ENCODE measurements around the gene ARSG. TPM values are rescaled to one million over a fixed set of nuclear protein-coding genes. Genes with fewer than 3 reads are reported as not detected.

ARSG gene
- total RNA-seq, 1 donor: 7.6 TPM

GRCh38 chr17:68320943-68321555 is 29.8 kb downstream of the ARSG start:
- peaks cover 9% of the 10 kb centered on the region for H3K4me1 ChIP-seq (ENCODE audit: insufficient read depth, low read length)
- H3K36me3 ChIP-seq (ENCODE audit: insufficient read depth, low read length): no peaks in the 10 kb centered on the region
- no peak overlapping the region for H3K27ac ChIP-seq (ENCODE audit: low read depth, low read length)
- peak; percentile 39 for DNase-seq (ENCODE audit: insufficient read length, low spot score, missing footprints)
- H2AFZ ChIP-seq (ENCODE audit: low read length): no peak overlapping the region
- H3K27me3 ChIP-seq (ENCODE audit: insufficient read depth, low read length): no peaks in the 10 kb centered on the region
- H3K79me2 ChIP-seq (ENCODE audit: insufficient read depth, low read length): no peaks in the 10 kb centered on the region
- H3K9me3 ChIP-seq (ENCODE audit: low read depth, low read length): no peaks in the 10 kb centered on the region
- no peak overlapping the region for H3K4me2 ChIP-seq (ENCODE audit: insufficient read depth, low read length)
- TF ChIP-seq, protein P1, sequence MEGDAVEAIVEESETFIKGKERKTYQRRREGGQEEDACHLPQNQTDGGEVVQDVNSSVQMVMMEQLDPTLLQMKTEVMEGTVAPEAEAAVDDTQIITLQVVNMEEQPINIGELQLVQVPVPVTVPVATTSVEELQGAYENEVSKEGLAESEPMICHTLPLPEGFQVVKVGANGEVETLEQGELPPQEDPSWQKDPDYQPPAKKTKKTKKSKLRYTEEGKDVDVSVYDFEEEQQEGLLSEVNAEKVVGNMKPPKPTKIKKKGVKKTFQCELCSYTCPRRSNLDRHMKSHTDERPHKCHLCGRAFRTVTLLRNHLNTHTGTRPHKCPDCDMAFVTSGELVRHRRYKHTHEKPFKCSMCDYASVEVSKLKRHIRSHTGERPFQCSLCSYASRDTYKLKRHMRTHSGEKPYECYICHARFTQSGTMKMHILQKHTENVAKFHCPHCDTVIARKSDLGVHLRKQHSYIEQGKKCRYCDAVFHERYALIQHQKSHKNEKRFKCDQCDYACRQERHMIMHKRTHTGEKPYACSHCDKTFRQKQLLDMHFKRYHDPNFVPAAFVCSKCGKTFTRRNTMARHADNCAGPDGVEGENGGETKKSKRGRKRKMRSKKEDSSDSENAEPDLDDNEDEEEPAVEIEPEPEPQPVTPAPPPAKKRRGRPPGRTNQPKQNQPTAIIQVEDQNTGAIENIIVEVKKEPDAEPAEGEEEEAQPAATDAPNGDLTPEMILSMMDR (IDR thresholded peaks at IDR 0.05; ENCODE audit: extremely low read depth, low read depth, low read length): no peak
- H3K4me3 ChIP-seq (ENCODE audit: insufficient read depth, low read length): no peak overlapping the region
- H4K20me1 ChIP-seq (ENCODE audit: insufficient read depth, low read length): no peaks in the 10 kb centered on the region

DNA sequence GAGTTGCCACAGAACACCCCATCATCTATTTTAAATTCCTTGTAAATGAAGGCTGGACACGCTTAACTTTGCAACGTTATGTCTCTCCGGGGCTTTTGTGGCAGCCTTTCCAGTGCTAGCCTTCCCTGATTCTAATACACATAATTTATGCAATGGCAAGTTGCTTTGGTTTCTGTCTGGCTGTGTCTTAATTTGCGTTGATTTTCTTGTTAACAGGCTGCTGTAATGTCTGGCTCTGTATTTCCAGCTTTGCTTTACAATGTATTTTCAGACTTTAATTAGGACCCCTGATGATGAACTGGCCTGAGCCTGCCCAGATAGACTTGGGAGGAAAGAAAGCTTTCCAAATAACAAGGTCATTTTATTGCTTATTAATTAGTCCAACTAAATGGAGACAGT is 30.3 kb downstream of the ARSG start:
- Histone ChIP-seq H3K27me3 (ENCODE audit: insufficient read depth, low read length) (no peaks in the 10 kb centered on the region), H3K4me1 (ENCODE audit: insufficient read depth, low read length) (peaks cover 9% of the 10 kb centered on the region), H3K36me3 (ENCODE audit: insufficient read depth, low read length) (no peaks in the 10 kb centered on the region), H2AFZ (ENCODE audit: low read length) (no peak overlapping the region), H3K79me2 (ENCODE audit: insufficient read depth, low read length) (no peaks in the 10 kb centered on the region), H3K4me2 (ENCODE audit: insufficient read depth, low read length) (no peak overlapping the region), H4K20me1 (ENCODE audit: insufficient read depth, low read length) (no peaks in the 10 kb centered on the region), H3K9me3 (ENCODE audit: low read depth, low read length) (no peaks in the 10 kb centered on the region), H3K4me3 (ENCODE audit: insufficient read depth, low read length) (no peak overlapping the region), H3K27ac (ENCODE audit: low read depth, low read length) (no peak overlapping the region)
- DNase-seq (ENCODE audit: insufficient read length, low spot score, missing footprints): no peak
- TF ChIP-seq, protein P1 (IDR thresholded peaks at IDR 0.05; ENCODE audit: extremely low read depth, low read depth, low read length): no peak

GRCh38 chr17:68322630-68323029 is 31.3 kb downstream of the ARSG start:
- H3K4me2 ChIP-seq (ENCODE audit: insufficient read depth, low read length): no peak overlapping the region
- no peaks in the 10 kb centered on the region for H3K9me3 ChIP-seq (ENCODE audit: low read depth, low read length)
- no peak overlapping the region for H3K4me3 ChIP-seq (ENCODE audit: insufficient read depth, low read length)
- no peaks in the 10 kb centered on the region for H4K20me1 ChIP-seq (ENCODE audit: insufficient read depth, low read length)
- H3K27me3 ChIP-seq (ENCODE audit: insufficient read depth, low read length): no peaks in the 10 kb centered on the region
- H3K27ac ChIP-seq (ENCODE audit: low read depth, low read length): no peak overlapping the region
- TF ChIP-seq, protein P1 (IDR thresholded peaks at IDR 0.05; ENCODE audit: extremely low read depth, low read depth, low read length): no peak
- H3K36me3 ChIP-seq (ENCODE audit: insufficient read depth, low read length): no peaks in the 10 kb centered on the region
- no peaks in the 10 kb centered on the region for H3K79me2 ChIP-seq (ENCODE audit: insufficient read depth, low read length)
- H3K4me1 ChIP-seq (ENCODE audit: insufficient read depth, low read length): peaks cover 9% of the 10 kb centered on the region
- no peak for DNase-seq (ENCODE audit: insufficient read length, low spot score, missing footprints)
- H2AFZ ChIP-seq (ENCODE audit: low read length): no peak overlapping the region

GRCh38 chr17:68324114-68324513 is 32.8 kb downstream of the ARSG start:
- TF ChIP-seq, protein P1 (IDR thresholded peaks at IDR 0.05; ENCODE audit: extremely low read depth, low read depth, low read length): no peak
- H3K4me3 ChIP-seq (ENCODE audit: insufficient read depth, low read length): no peak overlapping the region
- no peaks in the 10 kb centered on the region for H3K79me2 ChIP-seq (ENCODE audit: insufficient read depth, low read length)
- H3K9me3 ChIP-seq (ENCODE audit: low read depth, low read length): no peaks in the 10 kb centered on the region
- H3K27me3 ChIP-seq (ENCODE audit: insufficient read depth, low read length): no peaks in the 10 kb centered on the region
- H3K4me1 ChIP-seq (ENCODE audit: insufficient read depth, low read length): no peaks in the 10 kb centered on the region
- DNase-seq (ENCODE audit: insufficient read length, low spot score, missing footprints): no peak
- H3K4me2 ChIP-seq (ENCODE audit: insufficient read depth, low read length): no peak overlapping the region
- H3K27ac ChIP-seq (ENCODE audit: low read depth, low read length): no peak overlapping the region
- no peaks in the 10 kb centered on the region for H4K20me1 ChIP-seq (ENCODE audit: insufficient read depth, low read length)
- H3K36me3 ChIP-seq (ENCODE audit: insufficient read depth, low read length): no peaks in the 10 kb centered on the region
- no peak overlapping the region for H2AFZ ChIP-seq (ENCODE audit: low read length)
